Rectal smooth muscle tissue (tissue), 1 donor: ENCODE data around the gene KCNE1.

Source experiments
- H3K27ac ChIP-seq: one replicate; pipeline ENCODE4 v1.7.0; 2013; ENCODE audit warnings: low read depth, low read length, inconsistent platforms
- H3K27me3 ChIP-seq: one replicate; pipeline ENCODE4 v1.7.0; 2013; ENCODE audit warnings: low read length; ENCODE audit not compliant: control insufficient read depth, insufficient read depth
- H3K36me3 ChIP-seq: one replicate; pipeline ENCODE4 v1.7.0; 2013; ENCODE audit warnings: low read length; ENCODE audit not compliant: control insufficient read depth, insufficient read depth
- H3K4me1 ChIP-seq: one replicate; pipeline ENCODE4 v1.7.0; 2013; ENCODE audit warnings: low read length; ENCODE audit not compliant: control insufficient read depth, insufficient read depth
- H3K4me3 ChIP-seq: one replicate; pipeline ENCODE4 v1.7.0; 2013; ENCODE audit warnings: low read length
- H3K9ac ChIP-seq: one replicate; pipeline ENCODE4 v1.7.0; 2013; ENCODE audit warnings: low read length

KCNE1 gene

GRCh38 chr21:34548781-34549376, 36.9 kb upstream of the KCNE1 start:
- H3K4me3 ChIP-seq = no peak overlapping the region
- no peaks in the 10 kb centered on the region for H3K36me3 ChIP-seq
- no peaks in the 10 kb centered on the region for H3K27me3 ChIP-seq
- H3K9ac ChIP-seq = no peak overlapping the region
- no peak overlapping the region for H3K27ac ChIP-seq
- peaks cover 3% of the 10 kb centered on the region for H3K4me1 ChIP-seq

- no peak overlapping the region for H3K27ac ChIP-seq
- H3K36me3 ChIP-seq = no peaks in the 10 kb centered on the region
- H3K9ac ChIP-seq = no peak overlapping the region
- H3K4me1 ChIP-seq = peaks cover 3% of the 10 kb centered on the region
- H3K27me3 ChIP-seq = no peaks in the 10 kb centered on the region
- H3K4me3 ChIP-seq = no peak overlapping the region
Observed at GRCh38 chr21:34546542-34546941, 34.5 kb upstream of the KCNE1 start.

- H3K27me3 ChIP-seq = no peaks in the 10 kb centered on the region
- no peaks in the 10 kb centered on the region for H3K36me3 ChIP-seq
- peaks cover 3% of the 10 kb centered on the region for H3K4me1 ChIP-seq
- H3K4me3 ChIP-seq = peak overlapping the region; percentile 28
- peak overlapping the region; percentile 70 for H3K27ac ChIP-seq
- H3K9ac ChIP-seq = no peak overlapping the region
Observed at GRCh38 chr21:34545079-34545884, 33.3 kb upstream of the KCNE1 start.

GRCh38 chr21:34544032-34544496, 32.1 kb upstream of the KCNE1 start:
- no peak overlapping the region for H3K9ac ChIP-seq
- no peak overlapping the region for H3K27ac ChIP-seq
- no peaks in the 10 kb centered on the region for H3K27me3 ChIP-seq
- no peaks in the 10 kb centered on the region for H3K36me3 ChIP-seq
- H3K4me3 ChIP-seq = no peak overlapping the region
- H3K4me1 ChIP-seq = peaks cover 3% of the 10 kb centered on the region

GRCh38 chr21:34543017-34543416, 31.0 kb upstream of the KCNE1 start:
- no peak overlapping the region for H3K4me3 ChIP-seq
- H3K36me3 ChIP-seq = no peaks in the 10 kb centered on the region
- no peaks in the 10 kb centered on the region for H3K27me3 ChIP-seq
- peaks cover 3% of the 10 kb centered on the region for H3K4me1 ChIP-seq
- H3K9ac ChIP-seq = no peak overlapping the region
- no peak overlapping the region for H3K27ac ChIP-seq

- H3K27ac ChIP-seq = no peak overlapping the region
- H3K4me1 ChIP-seq = peaks cover 3% of the 10 kb centered on the region
- H3K4me3 ChIP-seq = no peak overlapping the region
- no peaks in the 10 kb centered on the region for H3K36me3 ChIP-seq
- no peak overlapping the region for H3K9ac ChIP-seq
- no peaks in the 10 kb centered on the region for H3K27me3 ChIP-seq
Observed at GRCh38 chr21:34540206-34540605, 28.2 kb upstream of the KCNE1 start.

- Histone ChIP-seq H3K4me3 (no peak overlapping the region), H3K9ac (no peak overlapping the region), H3K36me3 (no peaks in the 10 kb centered on the region), H3K27me3 (no peaks in the 10 kb centered on the region), H3K27ac (no peak overlapping the region), H3K4me1 (no peaks in the 10 kb centered on the region)
Observed at GRCh38 chr21:34537838-34538237, 25.8 kb upstream of the KCNE1 start.

- Histone ChIP-seq H3K4me3 (no peak overlapping the region), H3K4me1 (no peaks in the 10 kb centered on the region), H3K36me3 (no peaks in the 10 kb centered on the region), H3K9ac (no peak overlapping the region), H3K27ac (no peak overlapping the region), H3K27me3 (no peaks in the 10 kb centered on the region)
Observed at GRCh38 chr21:34536820-34537219, 24.8 kb upstream of the KCNE1 start.

- Histone ChIP-seq H3K27me3 (no peaks in the 10 kb centered on the region), H3K4me3 (no peak overlapping the region), H3K36me3 (no peaks in the 10 kb centered on the region), H3K27ac (no peak overlapping the region), H3K9ac (no peak overlapping the region), H3K4me1 (no peaks in the 10 kb centered on the region)
Observed at GRCh38 chr21:34536311-34536710, 24.3 kb upstream of the KCNE1 start.

GRCh38 chr21:34535886-34536285, 23.9 kb upstream of the KCNE1 start:
- no peak overlapping the region for H3K27ac ChIP-seq
- no peaks in the 10 kb centered on the region for H3K36me3 ChIP-seq
- H3K4me3 ChIP-seq = no peak overlapping the region
- no peaks in the 10 kb centered on the region for H3K27me3 ChIP-seq
- no peak overlapping the region for H3K9ac ChIP-seq
- H3K4me1 ChIP-seq = no peaks in the 10 kb centered on the region

- Histone ChIP-seq H3K36me3 (no peaks in the 10 kb centered on the region), H3K27ac (no peak overlapping the region), H3K4me1 (no peaks in the 10 kb centered on the region), H3K27me3 (no peaks in the 10 kb centered on the region), H3K4me3 (no peak overlapping the region), H3K9ac (no peak overlapping the region)
Observed at GRCh38 chr21:34534522-34534921, 22.5 kb upstream of the KCNE1 start.

- no peaks in the 10 kb centered on the region for H3K4me1 ChIP-seq
- H3K27ac ChIP-seq = no peak overlapping the region
- no peak overlapping the region for H3K4me3 ChIP-seq
- no peaks in the 10 kb centered on the region for H3K27me3 ChIP-seq
- no peaks in the 10 kb centered on the region for H3K36me3 ChIP-seq
- no peak overlapping the region for H3K9ac ChIP-seq
Observed at GRCh38 chr21:34533938-34534337, 21.9 kb upstream of the KCNE1 start.

- no peak overlapping the region for H3K9ac ChIP-seq
- H3K4me1 ChIP-seq = no peaks in the 10 kb centered on the region
- no peaks in the 10 kb centered on the region for H3K27me3 ChIP-seq
- no peak overlapping the region for H3K27ac ChIP-seq
- H3K4me3 ChIP-seq = no peak overlapping the region
- H3K36me3 ChIP-seq = no peaks in the 10 kb centered on the region
Observed at GRCh38 chr21:34531399-34531798, 19.4 kb upstream of the KCNE1 start.
